ENCODE data around the gene TENM4. TPM values are rescaled to one million over a fixed set of nuclear protein-coding genes. Genes with fewer than 3 reads are reported as not detected.

The TENM4 gene
- total and polyA plus RNA-seq, 2 of the 13 experiments (the other 11 are each of a cell fraction or from before 2014, with no cell fraction given) = not detected

- TF ChIP-seq SP5 (CRISPR knock-in tag; IDR thresholded peaks at IDR 0.05; ENCODE audit: borderline replicate concordance, low read depth) (no peak), PHF21A (CRISPR knock-in tag; IDR thresholded peaks at IDR 0.05) (no peak), KMT2B (CRISPR knock-in tag; IDR thresholded peaks at IDR 0.05) (no peak)
Measured at GRCh38 chr11:79220171-79220570, 220.7 kb downstream of the TENM4 start (continued).

GRCh38 chr11:79219186-79220045, 221.4 kb downstream of the TENM4 start:
- CTCF ChIA-PET (ENCODE audit: low intra/inter-chr PET ratio, low total read pairs) = no interaction called here
- no TSS peak for BruUV-seq (replicated peaks)
- no peak overlapping the region for H3K4me3 ChIP-seq (replicated peaks in 1 of 3; ENCODE audit: insufficient read depth in 1 of 3, low read depth in 2 of 3, low read length in 3 of 3)
- H3K27ac ChIP-seq (ENCODE audit: extremely low read length, insufficient read depth, low read length) = no peak overlapping the region
- H3K9ac ChIP-seq (ENCODE audit: insufficient read depth, low read depth, low read length) = no peak overlapping the region
- H4K20me1 ChIP-seq (ENCODE audit: insufficient read depth, low read length) = no peaks in the 10 kb centered on the region
- H3K9me3 ChIP-seq (ENCODE audit: low read length) = no peaks in the 10 kb centered on the region
- H3K27me3 ChIP-seq (ENCODE audit: control insufficient read depth in 1 of 2, insufficient read depth in 2 of 2, low read length in 2 of 2) = no peaks in the 10 kb centered on the region; a peak in 2 of 5 replicates
- FAIRE-seq (no peak), ATAC-seq (no peak), DNase-seq (ENCODE audit: low spot score) (no peak)
- no peak overlapping the region for H3K4me2 ChIP-seq (ENCODE audit: low read depth, low read length)
- H3K79me2 ChIP-seq (ENCODE audit: insufficient read depth, low read length) = no peaks in the 10 kb centered on the region
- no peaks in the 10 kb centered on the region for H3K36me3 ChIP-seq (replicated peaks in 1 of 2; ENCODE audit: control insufficient read depth in 1 of 2, insufficient read depth in 2 of 2, low read length in 2 of 2)
- H2AFZ ChIP-seq (ENCODE audit: low read length) = no peak overlapping the region
- no peak for TF ChIP-seq NCOA1 (CRISPR knock-in tag; IDR thresholded peaks at IDR 0.05)
- TF ChIP-seq HNRNPH1 (optimal IDR thresholded peaks at IDR 0.05; ENCODE audit: low read depth, low read length) = no peak
- no peak for TF ChIP-seq SKIL (CRISPR knock-in tag; IDR thresholded peaks at IDR 0.05; ENCODE audit: borderline replicate concordance)
- TF ChIP-seq TARDBP (CRISPR knock-in tag; IDR thresholded peaks at IDR 0.05) = no peak
- TF ChIP-seq ZNF24 (IDR thresholded peaks at IDR 0.05) = no peak
- no peak for TF ChIP-seq ZNF746 (CRISPR knock-in tag; IDR thresholded peaks at IDR 0.05)
- TF ChIP-seq ZNF496 (CRISPR knock-in tag; IDR thresholded peaks at IDR 0.05; ENCODE audit: insufficient replicate concordance) = no peak
- TF ChIP-seq ZNF205 (CRISPR knock-in tag; IDR thresholded peaks at IDR 0.05) = no peak
- TF ChIP-seq ZNF180 (CRISPR knock-in tag; IDR thresholded peaks at IDR 0.05; ENCODE audit: borderline replicate concordance, low read depth) = no peak
- no peak for TF ChIP-seq ZNF569 (CRISPR knock-in tag; IDR thresholded peaks at IDR 0.05; ENCODE audit: borderline replicate concordance)
- no peak for TF ChIP-seq ZFYVE20 (CRISPR knock-in tag; IDR thresholded peaks at IDR 0.05; ENCODE audit: borderline replicate concordance, low read depth)
- TF ChIP-seq ZSCAN25 (CRISPR knock-in tag; IDR thresholded peaks at IDR 0.05) = no peak
- no peak for TF ChIP-seq ZNF619 (CRISPR knock-in tag; IDR thresholded peaks at IDR 0.05)
- TF ChIP-seq ZBTB4 (CRISPR knock-in tag; IDR thresholded peaks at IDR 0.05; ENCODE audit: borderline replicate concordance) = no peak
- no peak for TF ChIP-seq PRMT3 (CRISPR knock-in tag; IDR thresholded peaks at IDR 0.05; ENCODE audit: borderline replicate concordance, low read depth)
- H3K4me1 ChIP-seq (ENCODE audit: insufficient read depth, low read length) = no peaks in the 10 kb centered on the region
- POLR2A ChIA-PET = no interaction called here
- in situ Hi-C loops (cut with HindIII; ENCODE audit: extremely low pct_ligation_motif_present, low pct_unique_long_range_greater_than_20kb) = no loop called here
- WGBS (ENCODE audit: low lambda C conversion rate) = 7% methylated on average over 6 of the region's 6 CpGs
- intact Hi-C loops (cut with micrococcal nuclease; ENCODE audit: unreplicated experiment) = no loop called here

Data from HepG2 (cell line).